Skeletal muscle satellite cell (primary cell): Measurements from ENCODE around the gene CREBRF.
"Not testable (repeated sequence)": the region's sequence is repeated elsewhere in the genome, so short reads cannot be mapped to it uniquely, and the experiment has no call there.

Experiments used
- H3K27me3 ChIP-seq: 2 replicates; pipeline ENCODE4 v1.7.0; 2013; ENCODE audit warnings: low read length; ENCODE audit not compliant: control insufficient read depth, insufficient read depth
- H3K36me3 ChIP-seq: 2 replicates; pipeline ENCODE4 v1.7.0; 2013; ENCODE audit warnings: mild to moderate bottlenecking, control low read depth, low read length; ENCODE audit not compliant: insufficient read depth
- H3K4me1 ChIP-seq: 2 replicates; pipeline ENCODE4 v1.7.0; 2013; ENCODE audit warnings: low read length; ENCODE audit not compliant: control insufficient read depth, insufficient read depth
- H3K4me2 ChIP-seq: 2 replicates; pipeline ENCODE4 v1.7.0; 2013; ENCODE audit warnings: mild to moderate bottlenecking, low read length
- H3K4me3 ChIP-seq: 2 replicates; pipeline ENCODE4 v1.7.0; 2013; ENCODE audit warnings: low read length
- H3K9ac ChIP-seq: 2 replicates; pipeline ENCODE4 v1.7.0; 2013; ENCODE audit warnings: mild to moderate bottlenecking, low read depth, low read length, moderate library complexity
- H3K9me3 ChIP-seq: replicated peaks from 2 replicates; pipeline ENCODE4 v1.7.0; 2013; ENCODE audit warnings: mild to moderate bottlenecking, control low read depth, low read length

Gene CREBRF

DNA sequence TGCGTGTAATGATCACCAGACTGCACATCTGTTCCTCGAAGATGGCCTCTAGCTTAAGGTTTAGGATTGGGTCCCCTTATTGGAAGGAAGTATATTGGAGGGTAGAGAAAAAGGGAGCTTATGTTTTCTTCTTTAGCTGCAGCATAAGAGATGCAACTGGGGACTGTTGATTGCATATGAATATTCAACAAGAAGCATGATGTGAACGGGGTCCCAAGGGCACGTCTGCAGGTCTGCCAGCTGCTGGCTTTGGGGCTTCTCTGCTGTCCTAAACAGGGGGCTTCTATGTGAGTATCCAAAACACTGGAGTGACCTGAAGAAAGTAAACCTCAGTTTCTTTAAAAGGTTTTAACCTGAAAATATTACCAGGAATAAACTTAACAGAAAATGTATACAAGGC lies 84.6 kb downstream of the CREBRF start:
- no peak overlapping the region for H3K4me3 ChIP-seq
- H3K27me3 ChIP-seq = no peaks in the 10 kb centered on the region
- no peaks in the 10 kb centered on the region for H3K9me3 ChIP-seq
- H3K36me3 ChIP-seq = no peaks in the 10 kb centered on the region
- no peak overlapping the region for H3K9ac ChIP-seq
- no peak overlapping the region for H3K4me2 ChIP-seq
- H3K4me1 ChIP-seq = no peaks in the 10 kb centered on the region

DNA sequence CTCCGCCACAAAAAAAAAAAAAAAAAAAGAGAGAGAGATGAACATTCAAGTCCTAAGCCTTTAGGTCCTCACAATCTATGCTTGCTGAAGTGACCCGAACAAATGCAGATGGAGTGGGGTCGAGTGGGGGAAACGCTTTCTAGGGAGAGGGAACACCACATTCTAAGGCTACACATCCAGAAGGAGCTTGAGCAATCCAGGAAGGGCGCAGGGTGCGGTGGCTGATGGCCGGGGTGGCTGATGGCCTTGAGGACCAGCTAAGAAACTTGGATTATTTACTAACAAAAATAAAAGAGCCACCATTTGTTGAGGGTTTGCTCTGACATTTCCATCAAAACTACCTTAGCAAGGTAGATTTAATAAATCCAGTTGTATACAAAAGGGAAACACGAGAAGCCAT lies 87.4 kb downstream of the CREBRF start:
- Histone ChIP-seq H3K36me3 (peaks cover 9% of the 10 kb centered on the region), H3K4me1 (no peaks in the 10 kb centered on the region), H3K9me3 (no peaks in the 10 kb centered on the region), H3K27me3 (no peaks in the 10 kb centered on the region), H3K9ac (peak overlapping the region; percentile 30), H3K4me2 (no peak overlapping the region), H3K4me3 (no peak overlapping the region)

DNA sequence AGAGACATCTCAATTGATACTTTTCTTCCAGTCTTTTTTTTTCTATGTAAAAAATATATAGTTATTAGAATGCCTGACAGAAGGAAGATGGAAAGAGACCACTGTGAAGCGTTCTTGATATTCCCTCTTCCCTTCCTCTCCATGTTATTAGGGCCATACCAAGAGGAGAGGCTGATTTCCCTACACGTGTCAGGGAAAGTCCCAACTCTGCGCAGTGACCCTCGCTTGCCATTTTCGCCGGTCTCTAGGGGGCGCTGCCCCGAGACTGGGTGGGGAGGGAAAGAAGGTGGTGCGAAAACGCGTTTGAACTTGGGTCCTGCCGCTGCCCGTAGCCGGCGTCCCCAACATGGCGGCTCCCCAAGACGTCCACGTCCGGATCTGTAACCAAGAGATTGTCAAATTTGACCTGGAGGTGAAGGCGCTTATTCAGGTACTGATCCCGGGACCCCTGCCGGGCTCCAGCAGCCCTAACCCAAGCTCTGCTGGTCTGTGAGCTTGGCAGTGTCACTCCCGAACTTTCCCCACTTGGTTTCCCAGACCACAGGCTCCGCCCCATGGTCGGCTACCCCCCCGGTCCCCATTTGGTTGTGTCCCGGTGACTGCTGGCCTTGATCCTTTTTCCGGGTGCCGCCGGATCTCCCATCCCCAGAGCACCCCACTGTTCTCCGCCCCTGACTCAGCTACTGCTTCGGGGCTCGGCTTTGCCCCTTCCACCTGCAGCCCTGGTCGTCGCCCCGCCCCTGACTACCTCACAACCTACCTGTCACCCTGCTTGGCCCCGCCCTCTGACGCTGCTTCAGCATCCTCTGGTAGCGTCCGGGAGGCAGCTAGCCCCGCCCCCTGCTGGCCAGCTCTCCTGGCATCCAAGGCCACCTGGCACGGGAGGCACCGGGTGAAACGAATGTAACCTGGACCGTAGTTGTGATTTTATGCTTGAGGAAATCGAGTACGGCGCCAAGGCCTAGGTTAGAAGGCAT lies 88.3 kb downstream of the CREBRF start, which contains the start of gene BNIP1:
BNIP1 (plus strand) TSS at position 332 of the 977 bp plus-strand sequence; CDS start at position 347, 15 bp downstream.
- H3K9ac ChIP-seq = peak within 1 kb of the TSS; percentile 96
- peak within 1 kb of the TSS; percentile 96 for H3K4me2 ChIP-seq
- peaks cover 16% of the 10 kb centered on the region for H3K36me3 ChIP-seq
- H3K4me1 ChIP-seq = no peaks in the 10 kb centered on the region
- H3K4me3 ChIP-seq = peak within 1 kb of the TSS; percentile 85
- no peaks in the 10 kb centered on the region for H3K27me3 ChIP-seq
- no peaks in the 10 kb centered on the region for H3K9me3 ChIP-seq

DNA sequence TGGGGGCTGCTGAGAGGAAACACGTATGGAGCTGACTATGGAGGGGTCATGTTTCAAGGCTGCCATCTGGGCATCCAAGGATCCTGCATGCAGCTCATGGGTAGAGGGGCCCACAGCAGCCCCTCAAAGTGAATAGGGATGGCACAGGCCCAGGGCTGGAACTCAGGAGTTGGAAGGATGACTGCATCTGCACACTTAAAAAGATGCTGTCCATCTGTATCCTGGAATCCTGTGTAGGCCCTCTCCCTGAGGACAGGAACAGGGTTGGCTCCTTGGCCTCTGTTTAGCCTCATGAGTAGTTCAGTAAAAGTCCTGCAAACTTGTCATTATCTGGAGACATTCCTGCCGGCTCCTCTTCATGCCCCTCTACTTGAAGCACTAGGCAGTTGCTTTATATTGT lies 92.2 kb downstream of the CREBRF start:
- Histone ChIP-seq H3K4me1 (no peaks in the 10 kb centered on the region), H3K9me3 (no peaks in the 10 kb centered on the region), H3K27me3 (no peaks in the 10 kb centered on the region), H3K36me3 (peaks cover 25% of the 10 kb centered on the region), H3K4me2 (no peak overlapping the region), H3K9ac (no peak overlapping the region), H3K4me3 (no peak overlapping the region)

DNA sequence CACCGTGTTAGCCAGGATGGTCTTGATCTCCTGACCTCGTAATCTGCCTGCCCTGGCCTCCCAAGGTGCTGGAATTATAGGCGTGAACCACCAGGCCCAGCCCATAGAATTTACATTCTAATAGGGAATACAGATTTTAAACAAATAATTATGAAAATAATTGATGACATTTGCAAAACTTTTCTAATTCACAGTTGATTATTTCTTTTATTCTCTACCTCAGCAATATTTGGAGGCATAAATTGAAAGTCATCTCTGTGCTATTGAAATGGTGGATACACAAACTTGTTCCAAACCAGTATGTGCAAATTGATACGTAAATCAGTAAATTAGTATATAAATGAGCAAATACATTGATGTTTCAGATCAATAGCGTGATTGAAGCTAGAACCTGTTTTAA lies 96.4 kb downstream of the CREBRF start:
- H3K4me1 ChIP-seq = no peaks in the 10 kb centered on the region
- H3K4me2 ChIP-seq = no peak overlapping the region
- peaks cover 36% of the 10 kb centered on the region for H3K36me3 ChIP-seq
- H3K9me3 ChIP-seq = no peaks in the 10 kb centered on the region
- H3K4me3 ChIP-seq = no peak overlapping the region
- H3K9ac ChIP-seq = no peak overlapping the region
- no peaks in the 10 kb centered on the region for H3K27me3 ChIP-seq

DNA sequence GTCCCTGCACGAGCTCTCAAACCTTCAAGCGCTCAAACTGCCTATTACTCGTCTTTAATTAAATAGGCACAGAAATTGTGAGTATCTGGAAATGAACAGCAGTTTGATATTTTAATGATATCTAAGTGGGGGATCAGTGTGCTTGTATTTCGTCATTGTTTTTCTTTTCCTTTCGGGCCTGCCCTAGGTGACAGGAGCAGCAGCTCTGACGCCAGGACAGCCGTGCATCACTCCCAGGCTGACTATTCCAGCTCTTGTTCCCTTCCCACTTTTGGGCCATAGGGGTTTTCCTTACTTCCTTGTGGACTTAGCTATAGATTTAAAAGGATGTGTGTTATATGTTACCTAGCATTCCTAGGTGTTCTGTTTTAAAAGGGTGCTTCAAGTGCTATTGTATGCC lies 97.7 kb downstream of the CREBRF start:
- peaks cover 30% of the 10 kb centered on the region for H3K36me3 ChIP-seq
- H3K4me1 ChIP-seq = no peaks in the 10 kb centered on the region
- H3K27me3 ChIP-seq = no peaks in the 10 kb centered on the region
- no peak overlapping the region for H3K4me2 ChIP-seq
- no peak overlapping the region for H3K9ac ChIP-seq
- H3K4me3 ChIP-seq = no peak overlapping the region
- H3K9me3 ChIP-seq = no peaks in the 10 kb centered on the region

DNA sequence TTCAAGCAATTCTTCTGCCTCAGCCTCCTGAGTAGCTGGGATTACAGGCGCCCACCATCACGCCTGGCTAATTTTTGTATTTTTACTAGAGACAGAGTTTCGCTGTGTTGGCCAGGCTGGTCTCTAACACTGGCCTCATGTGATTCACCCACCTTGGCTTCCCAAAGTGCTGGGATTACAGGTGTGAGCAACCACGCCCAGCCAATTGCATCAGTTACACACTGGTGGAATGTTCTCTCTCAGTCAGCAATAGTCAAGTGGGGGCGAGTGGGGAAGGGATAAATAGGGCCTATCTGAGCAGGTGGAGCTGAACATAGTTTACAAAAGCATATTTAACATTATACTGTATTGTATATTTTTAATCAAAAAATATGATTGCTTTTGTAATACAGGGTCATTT lies 98.5 kb downstream of the CREBRF start:
- not testable (repeated sequence) for H3K4me3 ChIP-seq, H3K9ac ChIP-seq, H3K27me3 ChIP-seq, H3K4me2 ChIP-seq, H3K4me1 ChIP-seq, H3K9me3 ChIP-seq
- peaks cover 32% of the 10 kb centered on the region for H3K36me3 ChIP-seq

DNA sequence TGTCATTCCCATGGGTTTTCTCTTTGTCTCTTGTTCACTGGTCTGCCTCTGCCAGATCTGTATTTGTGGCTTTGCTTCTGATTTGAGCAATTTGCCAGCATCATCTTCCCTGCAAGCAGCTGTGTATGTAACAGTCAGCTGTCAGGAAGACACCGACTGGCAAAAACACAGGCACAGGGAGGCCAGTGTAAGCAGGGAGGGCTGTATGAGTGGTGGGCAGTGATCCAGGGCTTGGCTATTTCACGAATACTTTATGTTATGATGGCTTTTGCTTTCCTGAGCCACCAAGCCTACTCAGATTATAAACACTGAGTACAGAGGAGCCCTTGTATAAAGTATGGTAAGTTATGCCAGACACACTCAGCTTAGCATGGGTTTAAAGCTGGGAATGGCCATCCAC lies 99.8 kb downstream of the CREBRF start:
- H3K4me2 ChIP-seq = no peak overlapping the region
- no peaks in the 10 kb centered on the region for H3K9me3 ChIP-seq
- no peaks in the 10 kb centered on the region for H3K4me1 ChIP-seq
- H3K27me3 ChIP-seq = no peaks in the 10 kb centered on the region
- H3K4me3 ChIP-seq = no peak overlapping the region
- peaks cover 40% of the 10 kb centered on the region for H3K36me3 ChIP-seq
- H3K9ac ChIP-seq = no peak overlapping the region

DNA sequence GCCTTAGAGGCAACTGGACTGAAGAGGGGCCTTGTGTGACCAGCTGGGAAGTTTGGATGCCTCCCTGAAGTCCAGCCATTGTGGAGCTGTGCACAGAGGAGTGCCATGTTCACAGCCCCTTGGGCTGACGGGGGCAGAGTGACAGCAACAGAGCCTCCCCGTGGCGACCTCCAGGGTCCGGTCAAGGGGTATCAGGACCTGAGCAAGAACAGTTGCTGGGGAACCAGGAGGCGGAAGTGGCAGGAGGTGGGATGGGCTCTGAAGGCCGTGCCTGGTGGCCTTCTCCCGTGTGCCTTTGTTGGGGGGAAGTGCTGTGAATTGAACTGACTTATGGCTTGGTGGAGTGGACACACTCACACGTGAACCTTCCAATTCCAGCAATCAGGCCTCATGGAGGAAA lies 102.2 kb downstream of the CREBRF start:
- H3K4me1 ChIP-seq = no peaks in the 10 kb centered on the region
- peaks cover 33% of the 10 kb centered on the region for H3K36me3 ChIP-seq
- H3K4me2 ChIP-seq = no peak overlapping the region
- no peaks in the 10 kb centered on the region for H3K27me3 ChIP-seq
- no peak overlapping the region for H3K9ac ChIP-seq
- H3K9me3 ChIP-seq = no peaks in the 10 kb centered on the region
- H3K4me3 ChIP-seq = no peak overlapping the region

DNA sequence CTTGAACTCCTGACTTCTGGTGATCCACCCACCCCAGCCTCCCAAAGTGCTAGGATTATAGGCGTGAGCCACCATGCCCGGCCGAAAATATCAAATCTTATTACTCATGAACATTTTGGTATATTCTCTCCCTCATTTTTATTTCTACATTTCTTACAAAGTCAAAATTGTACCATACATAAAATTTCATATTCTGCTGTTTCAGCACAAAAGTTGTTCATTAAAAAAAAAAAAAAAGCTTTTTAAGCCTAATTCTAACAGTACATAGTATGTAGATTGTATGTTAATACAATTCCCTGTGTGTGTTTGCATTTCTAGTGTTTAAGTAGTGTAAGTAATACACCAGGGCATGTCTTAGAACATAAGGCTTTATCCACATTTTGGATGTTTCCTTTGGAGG lies 103.1 kb downstream of the CREBRF start:
- Histone ChIP-seq H3K27me3 (no peaks in the 10 kb centered on the region), H3K9ac (no peak overlapping the region)

DNA sequence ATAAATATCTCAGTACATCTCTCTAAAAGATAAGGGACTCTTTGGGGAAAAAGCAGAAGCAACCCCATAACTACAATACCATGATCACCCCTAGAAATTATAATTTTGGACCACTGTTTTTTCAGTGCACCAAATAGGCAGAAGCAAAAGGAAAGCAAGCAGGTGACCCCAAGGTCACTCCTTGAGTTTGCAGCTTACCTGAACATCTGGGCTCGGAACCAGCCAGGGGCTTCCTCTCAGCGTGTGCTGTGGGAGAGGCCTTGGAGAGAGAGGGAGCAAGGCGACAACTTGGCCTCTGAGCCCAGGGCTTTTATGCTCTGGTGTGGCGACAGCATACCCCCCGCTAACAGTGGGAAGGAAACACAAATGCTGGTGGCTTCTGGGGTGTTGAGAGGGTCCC lies 105.0 kb downstream of the CREBRF start:
- Histone ChIP-seq H3K9ac (no peak overlapping the region), H3K9me3 (no peaks in the 10 kb centered on the region), H3K27me3 (no peaks in the 10 kb centered on the region), H3K4me2 (no peak overlapping the region), H3K4me1 (no peaks in the 10 kb centered on the region), H3K4me3 (no peak overlapping the region), H3K36me3 (peaks cover 24% of the 10 kb centered on the region)

More for the DNA sequence above, 103.1 kb downstream of the CREBRF start:
- Histone ChIP-seq H3K4me3 (no peak overlapping the region), H3K9me3 (no peaks in the 10 kb centered on the region), H3K4me2 (no peak overlapping the region), H3K36me3 (peaks cover 29% of the 10 kb centered on the region), H3K4me1 (no peaks in the 10 kb centered on the region)

DNA sequence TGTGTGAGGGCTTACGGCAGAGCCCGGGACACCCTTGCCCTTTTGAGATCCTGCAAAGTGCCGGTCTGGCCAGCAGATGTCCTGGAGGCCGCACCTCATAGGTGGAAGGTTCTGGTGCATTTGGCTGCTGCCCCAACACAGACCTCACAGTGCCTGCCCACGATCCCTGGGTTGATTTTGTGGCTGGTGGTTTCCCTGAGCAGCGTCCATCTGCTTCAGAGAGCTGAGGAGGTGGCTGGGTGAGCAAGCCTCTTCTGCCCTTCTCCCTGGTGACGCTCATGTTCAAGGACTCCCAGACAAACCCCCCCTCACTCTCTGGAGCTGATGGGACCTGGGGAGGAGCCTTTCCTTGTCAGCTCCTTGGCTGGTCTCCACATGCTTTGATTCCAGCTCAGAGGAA lies 107.1 kb downstream of the CREBRF start:
- Histone ChIP-seq H3K4me1 (no peaks in the 10 kb centered on the region), H3K4me2 (no peak overlapping the region), H3K9ac (no peak overlapping the region), H3K4me3 (no peak overlapping the region), H3K36me3 (peaks cover 21% of the 10 kb centered on the region), H3K9me3 (no peaks in the 10 kb centered on the region), H3K27me3 (no peaks in the 10 kb centered on the region)
